ENCODE measurements around the gene FBLIM1.

The FBLIM1 gene, protein sequence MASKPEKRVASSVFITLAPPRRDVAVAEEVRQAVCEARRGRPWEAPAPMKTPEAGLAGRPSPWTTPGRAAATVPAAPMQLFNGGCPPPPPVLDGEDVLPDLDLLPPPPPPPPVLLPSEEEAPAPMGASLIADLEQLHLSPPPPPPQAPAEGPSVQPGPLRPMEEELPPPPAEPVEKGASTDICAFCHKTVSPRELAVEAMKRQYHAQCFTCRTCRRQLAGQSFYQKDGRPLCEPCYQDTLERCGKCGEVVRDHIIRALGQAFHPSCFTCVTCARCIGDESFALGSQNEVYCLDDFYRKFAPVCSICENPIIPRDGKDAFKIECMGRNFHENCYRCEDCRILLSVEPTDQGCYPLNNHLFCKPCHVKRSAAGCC

DNA sequence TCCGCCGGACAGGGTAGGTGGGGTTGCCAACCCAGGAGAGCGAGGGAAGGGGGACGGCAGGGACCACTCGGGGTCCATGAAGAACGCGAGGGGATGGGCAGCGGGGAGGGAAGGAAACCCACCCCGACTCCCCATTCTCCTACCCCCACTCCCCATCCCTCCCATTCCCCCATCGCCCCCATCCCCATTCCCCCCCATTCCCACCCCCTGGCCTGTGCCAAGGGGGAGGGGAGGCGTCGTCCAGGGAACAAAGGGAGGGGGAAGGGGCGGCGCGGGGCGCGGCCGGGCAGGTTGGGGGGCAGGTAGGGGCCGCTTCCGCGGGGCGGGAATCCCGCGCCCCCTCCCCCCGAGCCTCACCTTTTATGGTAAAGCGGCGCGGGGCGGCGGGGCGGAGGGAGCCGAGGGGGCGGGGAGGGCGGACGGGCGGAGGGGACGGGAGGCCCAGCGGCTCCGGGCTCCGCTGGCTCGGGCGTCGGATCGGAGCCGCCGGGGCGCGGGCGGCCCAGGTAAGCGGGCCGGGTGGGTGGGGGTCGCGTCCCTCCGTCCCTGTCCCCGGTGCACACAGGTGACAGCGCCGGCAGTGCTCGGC lies at the start of gene FBLIM1:
FBLIM1 (plus strand) TSS at position 453 of the 589 bp plus-strand sequence. CDS start 6,189 bp downstream, outside the sequence.
- DNase-seq = no peak

DNA sequence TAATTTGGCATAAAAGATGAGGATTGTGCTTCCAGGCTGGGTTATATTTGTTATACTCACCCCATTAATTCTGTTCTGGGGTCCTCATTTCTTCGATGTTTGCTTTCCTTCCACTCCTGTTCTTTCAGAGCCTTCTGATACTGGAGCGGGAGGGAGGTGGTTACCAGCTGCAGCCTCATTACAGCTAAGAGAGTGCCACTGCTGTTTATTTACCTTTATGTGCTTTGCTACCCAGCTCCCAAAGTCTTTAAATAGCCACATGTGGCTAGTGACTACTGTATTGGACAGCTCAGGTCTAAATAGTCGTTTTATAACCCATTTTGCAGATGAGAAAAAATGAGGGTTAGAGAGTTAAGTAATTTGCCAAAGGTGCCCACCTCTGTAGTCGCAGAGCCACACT lies 49.4 kb upstream of the FBLIM1 start:
- no peak for DNase-seq

DNA sequence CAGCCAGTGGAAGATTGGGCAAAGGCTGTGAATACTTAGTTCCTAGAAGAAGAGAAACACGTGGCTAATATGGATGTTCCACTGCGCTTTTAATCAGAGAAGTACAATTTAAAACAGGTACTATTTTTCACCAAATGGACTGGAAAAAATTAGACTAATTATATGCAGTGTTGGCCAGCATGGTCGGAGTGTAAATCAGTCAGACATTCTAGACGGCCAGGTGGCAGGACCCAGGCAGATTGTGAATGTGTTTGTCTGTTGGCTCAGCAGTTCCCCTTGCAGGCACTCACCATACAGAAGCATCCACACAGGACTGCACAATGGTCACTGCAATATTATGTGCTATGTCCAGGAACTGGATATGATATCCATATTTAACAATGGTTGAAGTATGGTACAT lies 46.4 kb upstream of the FBLIM1 start:
- no peak for DNase-seq

DNA sequence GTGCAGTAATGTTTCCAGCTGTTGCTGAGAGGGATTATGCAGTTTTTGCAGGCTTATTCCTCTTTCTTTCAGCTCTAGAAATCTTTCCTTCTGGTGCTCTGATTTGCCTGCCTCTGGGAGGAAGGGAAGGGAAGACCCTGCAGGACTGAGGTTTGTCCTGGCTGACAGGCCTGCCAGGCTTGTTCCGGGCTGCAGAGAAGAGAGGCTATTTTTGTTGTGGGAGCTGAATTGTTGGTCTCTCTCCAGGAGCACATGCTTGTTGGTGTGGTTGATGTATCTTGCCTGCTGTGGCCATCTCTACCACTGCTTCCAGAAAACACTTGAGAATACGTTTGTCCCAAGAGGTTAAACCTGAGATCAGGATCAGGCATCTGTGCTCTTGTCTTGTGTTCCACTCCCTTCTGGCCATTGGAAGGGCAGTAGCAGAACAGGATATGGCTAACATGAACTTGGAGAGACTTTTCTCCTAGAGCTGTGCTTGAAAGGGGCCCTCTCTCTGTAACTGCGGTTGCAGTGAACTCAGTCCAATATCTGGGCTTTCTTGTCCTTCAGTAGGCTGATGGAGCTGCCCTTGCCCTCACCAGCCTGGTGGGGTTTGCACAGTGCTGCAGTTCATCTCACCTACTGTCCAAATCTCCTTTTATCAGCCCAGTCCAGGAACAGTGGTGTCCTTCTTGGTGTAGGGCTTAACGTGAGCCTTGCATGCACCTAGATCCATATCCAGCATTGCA lies 44.0 kb upstream of the FBLIM1 start:
- DNase-seq = no peak

DNA sequence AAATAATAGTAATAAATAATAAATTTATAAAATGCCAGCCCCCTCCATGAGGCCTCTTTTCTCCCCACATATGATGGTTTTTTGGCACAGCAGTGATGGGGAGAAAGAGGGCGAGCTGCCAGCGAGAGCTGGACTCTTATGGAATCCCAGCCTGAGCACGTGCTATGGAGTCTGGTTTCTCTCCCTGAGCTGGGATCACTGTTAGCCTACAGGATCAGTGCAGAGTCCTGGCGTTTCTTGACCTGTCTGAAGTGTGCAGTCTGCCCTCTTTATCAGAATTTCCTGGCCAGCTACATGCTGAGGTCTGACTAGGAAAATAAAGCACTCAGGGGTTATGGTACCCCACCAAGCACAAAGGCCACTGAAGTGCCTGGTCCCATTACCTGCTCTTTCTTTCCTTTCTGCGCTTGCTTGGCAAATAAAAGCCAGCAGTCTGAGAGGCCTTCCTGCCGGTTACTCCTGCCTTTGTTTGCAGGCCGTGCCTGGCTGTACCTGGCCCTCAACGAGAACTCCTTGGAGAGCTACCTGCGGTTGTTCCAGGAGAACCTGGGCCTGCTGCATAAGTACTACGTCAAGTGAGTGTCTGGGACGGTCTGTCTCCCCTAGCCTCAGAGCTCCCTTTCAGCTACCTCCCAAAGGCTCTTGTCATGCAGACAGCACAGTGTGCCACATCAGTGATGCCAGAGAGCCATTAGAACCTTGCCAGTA lies 41.0 kb upstream of the FBLIM1 start:
- no peak for DNase-seq

DNA sequence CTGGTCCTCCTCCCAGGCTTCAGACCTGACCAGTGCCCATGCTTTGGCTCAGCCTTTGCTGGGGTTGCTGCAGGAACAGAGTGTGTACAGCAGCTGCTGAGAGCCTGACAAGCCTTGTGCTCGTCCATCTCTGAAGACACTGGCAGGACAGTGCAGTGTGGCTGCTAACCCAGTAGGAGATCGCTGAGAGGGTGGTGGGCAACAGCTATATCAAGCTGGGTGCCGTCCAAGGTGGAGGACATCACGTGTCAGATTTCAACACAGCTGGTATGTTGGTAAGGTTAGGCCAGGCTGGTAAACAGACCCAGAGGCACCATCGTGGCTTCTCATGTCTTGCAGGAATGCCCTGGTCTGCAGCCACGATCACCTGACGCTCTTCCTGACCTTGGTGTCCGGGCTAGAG lies 40.4 kb upstream of the FBLIM1 start:
- no peak for DNase-seq

DNA sequence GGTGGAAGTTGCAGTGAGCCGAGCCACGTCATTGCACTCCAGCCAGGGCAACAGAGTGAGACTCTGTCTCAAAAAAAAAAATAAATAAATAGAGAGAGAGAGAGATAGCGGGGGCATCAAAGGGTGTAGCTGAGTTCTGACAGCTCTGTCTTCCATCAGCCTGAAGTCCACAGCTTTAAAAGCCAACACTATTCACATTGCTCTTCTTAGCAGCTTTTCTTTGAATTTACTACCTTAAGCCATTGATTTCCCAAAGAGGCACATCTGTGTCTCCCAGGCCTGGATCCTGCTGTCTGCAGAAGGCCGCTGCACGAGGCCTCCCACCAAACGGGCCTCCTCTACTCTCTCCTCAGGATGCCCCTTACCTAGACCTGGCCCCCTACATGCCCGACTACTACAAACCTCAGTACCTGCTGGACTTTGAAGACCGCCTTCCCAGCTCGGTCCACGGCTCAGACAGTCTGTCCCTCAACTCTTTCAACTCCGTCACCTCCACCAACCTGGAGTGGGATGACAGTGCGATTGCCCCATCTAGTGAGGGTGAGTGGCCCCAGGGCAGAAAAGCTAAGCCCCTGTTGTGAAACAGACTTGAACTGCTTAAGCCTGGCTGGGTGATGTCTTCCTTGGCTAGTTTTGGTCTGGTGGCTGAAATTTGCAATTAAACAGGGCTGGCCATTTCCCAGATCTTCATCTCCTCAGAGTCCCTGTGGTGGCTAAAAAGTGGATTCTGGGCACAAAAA lies 39.0 kb upstream of the FBLIM1 start:
- no peak for DNase-seq

DNA sequence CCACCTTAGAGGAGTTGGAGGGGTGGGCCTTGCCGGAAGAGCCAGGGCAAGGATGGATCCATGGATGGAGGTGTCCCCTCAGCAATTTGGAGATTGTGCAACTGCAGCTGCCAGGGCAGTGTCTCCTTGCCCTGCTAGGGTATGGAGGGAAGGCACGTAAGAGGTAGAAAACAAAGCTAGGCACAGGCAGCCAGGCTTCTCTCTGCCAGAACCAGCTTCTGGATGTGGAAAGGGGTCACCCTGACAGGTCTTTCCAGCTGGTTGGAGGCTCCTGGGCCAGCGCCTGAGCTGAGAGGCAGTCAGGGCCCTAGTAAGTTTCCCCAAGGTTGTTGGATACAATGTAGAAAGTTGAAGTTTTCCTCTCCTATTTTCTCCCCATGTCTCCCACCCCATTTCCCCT lies 37.7 kb upstream of the FBLIM1 start:
- no peak for DNase-seq

DNA sequence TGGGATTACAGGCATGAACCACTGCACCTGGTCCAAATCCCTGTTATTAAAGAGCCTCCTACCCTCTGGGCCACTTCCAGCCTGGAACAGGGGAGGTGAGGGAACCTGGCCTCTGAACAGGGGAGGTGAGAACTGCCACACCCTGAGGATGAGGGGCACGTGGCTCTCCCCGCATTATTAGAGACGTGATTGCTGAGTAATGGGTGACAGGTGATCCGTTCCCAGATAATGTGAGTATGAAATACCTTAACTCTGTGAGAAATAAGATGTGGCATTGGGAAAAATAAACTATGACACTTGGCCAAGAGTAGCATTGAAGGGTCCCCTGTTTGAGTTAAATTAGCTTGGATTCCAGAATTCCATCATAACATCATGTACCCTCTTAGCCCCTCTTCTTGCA lies 36.2 kb upstream of the FBLIM1 start:
- DNase-seq = no peak

DNA sequence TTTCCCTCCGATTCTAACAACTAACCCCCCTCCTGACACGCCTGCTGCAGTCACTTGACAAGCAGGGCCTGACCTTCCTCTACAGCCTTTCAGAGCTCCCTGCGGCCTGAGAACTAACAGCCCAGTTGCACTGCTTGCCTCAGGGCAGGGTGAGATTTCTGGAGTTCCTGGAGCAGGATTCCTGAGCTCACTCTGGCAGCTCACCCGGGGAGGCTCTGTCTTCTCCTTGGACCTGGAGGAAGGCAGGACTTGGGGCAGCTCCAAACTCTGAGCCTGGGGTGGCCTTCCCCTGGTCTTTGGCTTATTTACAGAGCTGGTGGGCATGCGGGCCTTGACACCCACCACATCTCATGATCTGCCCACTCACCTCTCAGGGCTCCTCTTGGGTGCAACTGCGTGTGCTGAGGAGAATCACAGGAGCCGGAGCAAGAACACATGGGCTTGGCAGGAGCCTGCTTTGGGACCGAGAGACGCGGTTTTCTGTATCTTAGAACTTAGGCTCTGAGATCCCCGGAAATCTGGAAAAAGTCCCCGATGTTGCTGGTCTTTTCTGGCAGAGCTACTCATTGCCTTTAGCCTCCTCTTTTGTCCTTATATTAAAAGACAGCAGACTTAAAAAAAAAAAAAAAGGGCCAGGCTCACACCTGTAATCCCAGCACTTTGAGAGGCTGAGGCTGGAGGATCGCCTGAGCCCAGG lies 35.6 kb upstream of the FBLIM1 start:
- no peak for DNase-seq

DNA sequence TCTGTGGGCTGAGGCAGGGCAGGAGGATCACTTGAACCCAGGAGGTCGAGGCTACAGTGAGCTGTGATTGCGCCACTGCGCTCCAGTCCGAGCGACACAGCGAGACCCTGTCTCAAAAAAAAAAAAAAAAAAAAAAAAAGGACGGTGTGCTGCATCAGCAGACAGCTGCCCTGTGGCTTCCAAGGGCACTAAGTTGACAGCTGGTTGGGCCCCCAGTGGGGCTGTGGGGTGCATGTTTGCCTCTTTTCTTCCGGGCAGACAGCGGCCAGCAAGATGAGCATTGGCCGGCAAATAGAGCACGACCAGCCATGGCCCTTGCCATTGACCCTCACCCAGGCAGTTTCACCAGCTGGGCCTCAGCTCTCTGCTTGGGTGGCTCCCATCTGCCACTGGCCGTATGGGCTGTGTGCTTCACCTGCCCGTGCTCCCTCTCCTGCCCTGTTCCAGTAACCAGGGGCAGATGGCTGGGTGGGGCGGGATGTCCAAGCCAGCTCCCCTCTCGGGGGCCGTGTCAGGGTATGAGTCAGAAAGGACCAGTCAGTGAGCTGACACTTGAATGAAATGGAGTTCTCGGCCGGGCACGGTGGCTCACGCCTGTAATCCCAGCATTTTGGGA lies 34.9 kb upstream of the FBLIM1 start:
- DNase-seq = no peak

DNA sequence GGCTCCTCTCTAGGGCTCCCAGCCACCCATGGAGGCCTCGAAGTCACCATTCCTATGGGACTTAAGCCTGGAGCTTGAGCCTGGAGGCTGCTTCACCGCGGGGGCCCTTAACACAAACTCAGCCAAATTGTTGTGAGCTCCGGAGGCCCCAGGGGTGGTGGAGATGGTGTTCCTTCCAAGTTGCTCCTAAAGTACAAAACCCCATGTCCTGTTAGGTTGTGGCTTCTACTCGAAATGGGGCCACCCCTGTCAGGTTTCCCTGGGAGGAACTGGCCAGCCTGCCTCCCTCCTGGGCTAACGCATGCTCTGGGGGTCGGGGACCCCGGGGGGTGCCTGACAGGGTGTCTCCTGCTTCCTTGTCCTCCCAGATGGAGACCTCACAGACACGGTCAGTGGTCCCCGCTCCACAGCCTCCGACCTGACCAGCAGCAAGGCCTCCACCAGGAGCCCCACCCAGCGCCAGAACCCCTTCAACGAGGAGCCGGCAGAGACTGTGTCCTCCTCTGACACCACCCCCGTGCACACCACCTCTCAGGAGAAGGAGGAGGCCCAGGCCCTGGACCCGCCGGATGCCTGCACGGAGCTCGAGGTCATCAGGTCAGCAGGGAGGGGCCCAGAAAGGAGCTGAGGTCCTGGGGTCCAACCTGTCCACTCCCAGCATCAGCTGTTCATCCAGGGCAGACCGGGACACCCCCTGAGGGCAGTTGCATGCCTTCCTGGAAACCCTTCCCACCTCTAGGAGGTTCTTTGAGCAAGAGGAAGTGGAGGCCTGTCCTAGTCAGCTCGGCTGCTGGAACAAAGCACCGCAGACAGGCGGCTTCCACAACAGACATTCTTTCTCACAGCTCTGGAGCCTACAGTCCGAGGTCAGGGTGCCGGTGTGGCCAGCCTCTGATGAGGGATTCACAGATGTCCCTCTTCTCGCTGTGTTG lies 33.4 kb upstream of the FBLIM1 start:
- DNase-seq = no peak

DNA sequence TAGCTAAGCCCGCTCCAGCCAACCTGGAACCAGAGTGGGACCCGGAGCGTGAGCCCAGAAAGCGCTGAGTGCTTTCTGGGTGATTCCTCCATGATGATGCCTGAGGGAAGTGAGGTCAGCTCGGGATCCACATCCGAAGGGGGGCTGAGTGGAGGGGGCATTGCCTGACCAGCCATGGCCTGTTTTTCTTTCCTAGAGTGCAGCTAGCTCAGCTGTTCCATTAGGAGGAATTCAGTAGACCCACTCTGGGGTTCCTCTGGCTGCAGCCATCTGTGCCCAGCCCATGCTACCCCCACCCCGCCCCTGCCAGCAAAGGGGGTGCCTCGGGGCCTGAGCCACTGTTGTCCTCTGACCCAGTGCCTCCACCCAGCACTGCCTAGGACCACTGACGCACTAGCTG lies 32.1 kb upstream of the FBLIM1 start:
- DNase-seq = no peak

DNA sequence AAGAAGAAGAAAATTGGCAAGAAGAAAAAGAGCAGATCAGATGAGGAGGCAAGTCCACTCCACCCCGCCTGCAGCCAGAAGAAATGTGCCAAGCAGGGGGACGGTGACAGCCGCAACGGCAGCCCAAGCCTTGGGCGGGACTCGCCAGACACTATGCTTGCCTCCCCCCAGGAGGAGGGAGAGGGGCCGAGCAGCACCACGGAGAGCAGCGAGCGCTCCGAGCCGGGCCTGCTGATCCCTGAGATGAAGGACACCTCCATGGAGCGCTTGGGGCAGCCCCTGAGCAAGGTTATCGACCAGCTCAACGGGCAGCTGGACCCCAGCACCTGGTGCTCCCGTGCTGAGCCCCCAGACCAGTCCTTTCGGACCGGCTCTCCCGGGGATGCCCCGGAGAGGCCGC lies 31.6 kb upstream of the FBLIM1 start:
- no peak for DNase-seq

DNA sequence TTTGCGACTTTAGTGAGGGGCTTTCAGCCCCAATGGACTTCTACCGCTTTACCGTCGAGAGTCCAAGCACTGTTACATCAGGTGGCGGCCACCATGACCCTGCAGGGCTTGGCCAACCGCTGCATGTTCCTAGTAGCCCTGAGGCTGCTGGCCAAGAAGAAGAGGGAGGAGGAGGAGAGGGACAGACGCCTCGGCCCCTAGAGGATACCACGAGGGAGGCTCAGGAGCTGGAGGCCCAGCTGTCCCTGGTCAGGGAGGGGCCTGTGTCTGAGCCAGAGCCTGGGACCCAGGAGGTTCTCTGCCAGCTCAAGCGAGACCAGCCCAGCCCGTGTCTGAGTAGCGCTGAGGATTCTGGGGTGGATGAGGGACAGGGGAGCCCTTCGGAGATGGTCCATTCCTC lies 31.2 kb upstream of the FBLIM1 start:
- DNase-seq = no peak

DNA sequence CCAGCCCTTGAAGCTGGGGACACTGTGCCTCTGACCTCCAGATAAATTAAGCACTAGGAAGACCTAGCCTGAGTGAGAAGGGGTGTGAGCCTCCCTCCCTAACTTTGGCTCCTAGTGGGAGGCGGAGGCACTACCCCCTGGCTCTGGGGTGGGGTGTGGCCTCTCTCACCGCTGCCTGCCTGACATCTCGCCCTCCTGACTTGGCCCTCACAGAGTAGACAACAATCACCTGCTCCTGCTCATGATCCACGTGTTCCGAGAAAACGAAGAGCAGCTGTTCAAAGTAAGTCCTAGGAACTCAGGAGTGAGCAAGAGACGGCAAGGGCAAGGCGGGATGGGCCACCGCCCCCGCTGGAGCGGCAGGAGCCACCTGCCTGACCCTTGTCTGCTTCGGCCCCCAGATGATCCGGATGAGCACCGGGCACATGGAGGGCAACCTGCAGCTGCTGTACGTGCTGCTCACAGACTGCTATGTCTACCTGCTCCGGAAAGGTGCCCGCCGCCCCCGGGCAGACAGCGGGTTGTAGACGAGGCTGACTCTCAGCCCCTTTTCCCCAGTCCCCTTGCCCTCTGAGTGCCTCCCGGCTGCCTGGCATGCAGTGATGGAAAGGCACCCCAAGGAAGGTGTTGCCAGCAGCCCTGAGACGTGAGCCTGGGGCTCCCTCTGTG lies 30.6 kb upstream of the FBLIM1 start:
- no peak for DNase-seq

DNA sequence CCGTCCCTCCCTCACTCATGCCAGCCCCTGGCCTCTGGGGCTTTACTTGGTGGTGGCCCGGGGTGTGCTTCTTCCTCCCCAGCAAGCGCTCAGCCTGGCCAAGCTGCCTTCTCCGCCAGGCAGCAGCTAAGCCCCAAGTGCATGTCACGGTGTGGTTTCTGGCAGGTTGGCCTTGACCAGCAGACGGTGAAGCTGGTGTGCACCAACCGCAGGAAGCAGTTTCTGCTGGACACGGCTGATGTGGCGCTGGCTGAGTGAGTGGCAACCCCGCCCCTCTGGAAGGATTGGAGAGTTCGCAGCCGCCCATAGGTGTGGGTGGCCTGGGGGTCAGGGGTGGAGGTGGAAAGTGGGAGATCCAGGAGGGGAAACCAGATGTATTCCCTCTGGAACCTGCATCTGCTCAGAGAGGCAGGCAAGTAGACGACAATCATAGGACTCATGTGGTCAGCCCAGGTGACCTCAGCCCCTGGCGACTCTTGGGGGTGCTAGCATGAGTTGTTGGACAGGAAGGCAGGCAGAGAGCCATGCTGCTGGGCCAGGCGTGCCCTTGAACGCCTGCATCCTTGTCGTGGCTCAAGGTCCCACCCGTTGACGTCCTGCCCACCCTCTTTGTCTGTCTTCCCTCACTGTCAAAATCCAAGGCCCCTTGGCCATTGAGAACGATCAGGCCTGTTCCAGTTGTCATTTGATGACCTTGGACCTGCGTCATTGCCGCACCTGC lies 29.5 kb upstream of the FBLIM1 start:
- no peak for DNase-seq

DNA sequence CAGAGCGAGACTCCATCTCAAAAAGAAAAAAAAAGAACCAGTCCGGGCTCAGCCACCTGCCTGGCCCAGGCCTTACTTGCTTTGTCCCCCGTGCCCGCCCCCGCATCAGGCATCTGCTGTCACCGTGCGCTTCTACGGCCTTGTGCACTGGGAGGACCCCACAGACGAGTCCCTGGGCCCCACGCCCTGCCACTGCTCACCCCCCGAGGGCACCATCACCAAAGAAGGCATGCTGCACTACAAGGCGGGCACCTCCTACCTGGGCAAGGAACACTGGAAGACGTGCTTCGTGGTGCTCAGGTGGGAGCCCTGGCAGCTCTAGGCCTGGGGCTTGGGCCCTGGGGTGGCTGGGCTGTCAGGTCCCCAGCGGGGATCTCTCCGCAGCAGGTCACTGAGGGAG lies 28.2 kb upstream of the FBLIM1 start:
- no peak for DNase-seq

DNA sequence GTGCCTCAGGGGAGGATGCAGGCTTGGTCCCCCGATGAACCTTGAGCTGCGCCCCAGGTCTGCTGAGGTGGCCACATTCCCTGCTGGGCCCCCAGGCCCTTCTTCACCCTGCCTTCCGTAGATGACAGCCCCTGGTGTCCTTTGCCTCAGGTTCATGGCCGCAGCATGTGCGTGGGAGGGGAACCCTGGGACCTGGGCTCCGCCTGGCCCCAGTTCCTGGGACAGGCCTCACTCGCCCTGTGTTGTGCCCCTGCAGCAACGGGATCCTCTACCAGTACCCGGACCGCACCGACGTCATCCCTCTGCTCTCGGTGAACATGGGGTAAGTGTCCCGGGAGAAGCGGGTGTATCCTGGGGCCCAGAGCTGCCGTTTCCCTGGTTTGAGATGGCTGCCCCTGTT lies 27.7 kb upstream of the FBLIM1 start:
- no peak for DNase-seq
